SH-SY5Y (cell line): ENCODE measurements around the gene RPP30.

Experiments used
- GATA2 ChIP-seq: IDR thresholded peaks from 2 replicates; pipeline ENCODE4 v1.6.1; 2011; ENCODE audit warnings: mild to moderate bottlenecking, low read depth, low read length
- GATA3 ChIP-seq: IDR thresholded peaks from 2 replicates; pipeline ENCODE4 v1.6.1; 2011; ENCODE audit warnings: low read depth, mild to moderate bottlenecking, low read length, moderate library complexity

The RPP30 gene

GRCh38 chr10:90858461-90858968 is 13.3 kb upstream of the RPP30 start:
- TF ChIP-seq GATA2 (no peak), GATA3 (no peak)

- no peak for TF ChIP-seq GATA3
- TF ChIP-seq GATA2: no peak
Measured at GRCh38 chr10:90859321-90859751, 12.4 kb upstream of the RPP30 start.

GRCh38 chr10:90860790-90861189 is 11.0 kb upstream of the RPP30 start:
- TF ChIP-seq GATA2 (no peak), GATA3 (no peak)

GRCh38 chr10:90862908-90863514 is 8.8 kb upstream of the RPP30 start:
- TF ChIP-seq GATA2: no peak
- no peak for TF ChIP-seq GATA3

GRCh38 chr10:90865401-90865800 is 6.4 kb upstream of the RPP30 start:
- TF ChIP-seq GATA2 (no peak), GATA3 (no peak)

GRCh38 chr10:90866050-90866598 is 5.7 kb upstream of the RPP30 start:
- TF ChIP-seq GATA2: no peak
- no peak for TF ChIP-seq GATA3

GRCh38 chr10:90871279-90871765 is 452 bp upstream of the RPP30 start:
- TF ChIP-seq GATA2: no peak
- no peak for TF ChIP-seq GATA3

GRCh38 chr10:90872648-90873020 is 860 bp downstream of the RPP30 start:
- no peak for TF ChIP-seq GATA2
- no peak for TF ChIP-seq GATA3

- TF ChIP-seq GATA3 (no peak), GATA2 (no peak)
Measured at GRCh38 chr10:90879062-90879461, 7.3 kb downstream of the RPP30 start.

- TF ChIP-seq GATA3: no peak
- TF ChIP-seq GATA2: no peak
Measured at GRCh38 chr10:90884431-90884830, 12.7 kb downstream of the RPP30 start.

- TF ChIP-seq GATA3 (no peak), GATA2 (no peak)
Measured at GRCh38 chr10:90885176-90885575, 13.4 kb downstream of the RPP30 start.

- no peak for TF ChIP-seq GATA2
- no peak for TF ChIP-seq GATA3
Measured at GRCh38 chr10:90887555-90887954, 15.8 kb downstream of the RPP30 start.

- TF ChIP-seq GATA2: no peak
Measured at GRCh38 chr10:90888387-90888786, 16.6 kb downstream of the RPP30 start.

GRCh38 chr10:90889636-90890035 is 17.9 kb downstream of the RPP30 start:
- no peak for TF ChIP-seq GATA3
- no peak for TF ChIP-seq GATA2

- TF ChIP-seq GATA2: no peak
- TF ChIP-seq GATA3: no peak
Measured at GRCh38 chr10:90890347-90890746, 18.6 kb downstream of the RPP30 start.
